DMS 273 (cell line): ENCODE data around the gene CHGA.
A peak's percentile ranks its signal among the peaks of the same experiment; 100 is the strongest.

Source experiments
- DNase-seq: peaks from one replicate; lab custom pipeline; 2025; ENCODE audit not compliant: unreplicated experiment; lab: John Stamatoyannopoulos, UW

CHGA gene

GRCh38 chr14:92902726-92903125, 20.2 kb upstream of the CHGA start:
- DNase-seq: peak; percentile 74

- no peak for DNase-seq
Observed at GRCh38 chr14:92903359-92903758, 19.6 kb upstream of the CHGA start.

DNA sequence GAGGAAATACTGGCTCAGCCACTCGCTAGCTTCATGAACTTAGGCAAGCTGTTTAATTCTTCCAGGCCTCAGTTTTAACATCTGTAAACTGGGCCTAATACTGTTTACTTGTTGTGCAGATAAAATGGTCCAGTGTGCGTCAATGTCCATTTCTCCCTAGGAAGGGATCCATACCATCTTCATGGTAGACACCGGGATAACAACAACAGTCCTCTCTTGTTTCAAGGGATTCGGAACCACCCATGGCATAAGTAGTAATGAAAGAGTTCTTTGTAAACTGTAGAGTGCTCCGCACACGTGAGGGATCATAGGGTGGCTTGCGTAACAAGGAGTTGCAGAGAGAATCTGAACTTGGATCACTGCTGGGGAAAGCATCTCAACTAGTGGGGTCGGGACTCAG, 17.3 kb upstream of the CHGA start:
- DNase-seq: no peak

DNA sequence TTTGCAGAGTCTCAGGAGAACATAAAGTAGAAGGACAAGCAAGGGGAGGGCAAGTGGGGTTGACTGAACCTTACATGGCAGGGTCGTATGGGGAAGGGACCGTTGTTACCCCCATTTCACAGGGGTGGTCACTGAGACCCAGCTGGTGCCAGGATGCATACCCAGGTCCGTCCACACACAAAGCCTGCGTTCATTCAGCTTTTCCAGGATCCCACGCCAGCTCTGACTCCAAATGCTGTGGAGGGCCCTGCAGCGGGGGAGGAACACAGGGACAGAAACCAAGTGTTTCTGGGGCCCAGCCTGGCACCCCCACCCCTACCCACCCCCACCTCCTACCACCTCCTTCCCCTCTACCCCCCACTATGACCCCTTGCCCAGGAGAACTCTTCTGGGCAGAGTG, 16.5 kb upstream of the CHGA start:
- no peak for DNase-seq

DNA sequence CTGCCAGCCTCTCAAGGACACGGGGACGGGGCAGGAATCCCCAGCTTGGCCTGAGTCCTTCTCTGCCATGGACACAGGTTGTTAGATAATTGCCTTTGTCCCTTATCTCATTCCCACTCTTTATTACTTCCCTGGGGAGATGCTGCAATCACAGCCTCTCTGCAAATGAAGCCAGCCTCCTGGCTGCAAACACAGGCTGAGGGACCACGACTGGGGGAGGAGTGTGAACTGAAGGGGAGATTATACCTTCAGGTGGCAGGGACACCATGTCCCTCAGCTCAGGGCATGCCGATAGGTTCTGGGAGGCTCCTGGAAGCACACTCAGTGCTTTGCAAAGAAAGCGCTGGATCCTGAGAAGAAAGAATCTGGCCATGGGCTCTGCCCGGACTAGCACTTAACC, 16.1 kb upstream of the CHGA start:
- no peak for DNase-seq

DNA sequence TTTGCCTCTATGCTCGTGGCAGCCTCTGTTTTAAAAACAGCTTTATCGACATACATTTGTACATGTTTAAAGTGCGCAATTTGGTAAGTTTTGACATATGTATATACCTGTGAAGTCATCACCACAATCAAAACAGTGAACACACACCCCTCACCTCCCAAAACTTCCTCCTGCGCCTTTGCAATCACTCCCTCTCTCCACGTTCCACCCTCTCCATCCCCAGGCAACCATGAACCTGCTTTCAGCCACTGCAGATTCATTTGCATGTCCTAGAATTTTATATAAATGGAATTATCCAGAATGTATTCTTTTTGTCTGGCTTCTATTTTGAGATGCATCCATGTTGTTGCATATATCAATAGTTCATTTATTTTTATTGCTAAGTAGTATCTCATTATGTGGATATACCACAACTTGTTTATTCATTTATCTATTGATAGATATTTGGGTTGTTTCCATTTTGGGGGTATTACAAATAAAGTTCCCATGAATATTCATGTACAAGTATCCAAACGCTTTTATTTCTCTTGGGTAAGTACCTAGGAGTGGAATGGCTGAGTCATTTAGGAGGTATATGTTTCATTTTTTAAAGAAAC, 15.5 kb upstream of the CHGA start:
- DNase-seq: no peak

- peak; percentile 54 for DNase-seq
Observed at GRCh38 chr14:92914087-92914656, 8.8 kb upstream of the CHGA start.

- no peak for DNase-seq
Observed at GRCh38 chr14:92916201-92916600, 6.7 kb upstream of the CHGA start.

DNA sequence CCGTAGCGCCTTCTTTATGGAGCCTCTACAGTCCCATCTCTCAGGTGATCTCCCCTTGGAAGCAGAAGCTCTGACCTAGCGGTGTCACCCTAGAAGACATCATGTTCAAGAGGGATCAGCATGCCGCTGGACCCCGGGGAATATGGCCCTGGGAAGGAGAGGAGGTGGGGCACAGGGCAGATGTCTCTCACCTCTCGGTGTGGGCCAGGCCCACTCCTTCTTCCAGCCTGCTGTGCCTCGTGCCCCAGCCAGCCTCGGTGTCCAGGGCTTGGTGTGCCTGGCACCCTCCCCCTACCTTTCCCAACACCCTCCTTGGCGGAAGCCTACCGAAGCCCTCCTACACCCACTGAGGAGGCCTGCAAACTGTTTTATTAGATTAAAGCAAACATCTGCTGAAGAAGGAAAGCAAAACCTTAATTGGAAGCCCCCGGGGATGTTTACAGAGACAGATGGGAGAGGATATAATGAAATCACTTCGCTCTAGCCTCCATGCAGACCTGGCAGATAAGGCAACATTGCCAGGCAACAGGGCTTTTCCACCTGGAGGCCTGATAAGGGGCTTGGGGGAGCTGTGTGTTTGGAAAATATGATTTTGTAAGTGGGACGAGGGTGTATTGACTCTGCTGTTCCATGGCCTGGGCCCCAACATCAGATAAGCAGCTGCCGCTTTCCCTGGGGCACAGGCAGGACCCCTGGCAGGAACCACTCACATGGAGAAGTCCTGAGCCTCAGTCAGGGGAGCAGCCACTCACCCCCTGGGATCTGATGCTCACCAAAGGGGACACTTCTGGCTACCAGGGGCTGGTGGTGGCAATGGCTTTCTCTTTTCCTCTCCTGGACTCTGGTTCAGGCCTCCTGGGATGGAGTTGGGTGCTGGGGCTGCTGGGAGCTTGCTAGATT, 5.7 kb upstream of the CHGA start:
- peak; percentile 92 for DNase-seq

DNA sequence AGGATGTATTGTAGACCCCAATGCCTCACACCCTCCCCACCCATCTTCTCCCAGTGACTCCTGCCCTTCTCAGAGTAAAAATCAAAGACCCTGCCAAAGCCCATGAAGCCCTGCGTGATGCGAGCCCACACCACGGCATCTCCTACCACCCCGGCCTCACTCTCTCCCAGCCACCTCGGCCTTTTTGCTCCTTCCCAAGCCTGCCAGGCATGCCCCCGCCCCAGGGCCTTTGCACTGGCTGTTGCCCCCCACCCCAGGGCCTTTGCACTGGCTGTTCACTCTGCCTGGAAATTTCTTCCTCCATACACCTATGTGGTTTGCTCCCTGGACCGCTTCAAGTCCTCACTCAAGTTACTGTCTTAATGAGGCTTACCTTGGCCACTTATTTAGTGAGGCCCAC, 5.0 kb upstream of the CHGA start:
- no peak for DNase-seq

GRCh38 chr14:92920001-92920400, 2.9 kb upstream of the CHGA start:
- no peak for DNase-seq

- peak; percentile 46 for DNase-seq
Observed at GRCh38 chr14:92922155-92922735, 705 bp upstream of the CHGA start.

GRCh38 chr14:92923744-92924103, 774 bp downstream of the CHGA start:
- no peak for DNase-seq

GRCh38 chr14:92924247-92924646, 1.3 kb downstream of the CHGA start:
- peak; percentile 26 for DNase-seq

DNA sequence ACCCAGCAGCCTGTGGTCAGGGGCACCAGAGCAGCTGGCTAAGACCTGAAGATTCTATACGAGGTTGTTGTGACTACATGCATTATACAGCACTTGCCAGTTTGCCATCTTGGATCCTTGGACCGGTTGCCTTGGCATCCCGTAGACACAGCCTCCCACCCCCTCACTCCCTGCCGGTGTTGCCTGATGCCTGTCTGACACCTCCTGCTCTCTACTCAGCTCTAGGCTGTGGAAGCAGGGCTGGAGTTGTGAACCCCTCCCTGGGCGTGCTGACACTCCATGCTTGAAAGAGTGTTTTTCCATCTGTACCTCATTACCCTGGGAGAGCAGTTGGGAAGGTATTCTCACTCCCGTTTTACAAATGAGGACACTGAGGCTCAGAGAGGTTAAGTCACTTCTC, 2.5 kb downstream of the CHGA start:
- DNase-seq: no peak

DNA sequence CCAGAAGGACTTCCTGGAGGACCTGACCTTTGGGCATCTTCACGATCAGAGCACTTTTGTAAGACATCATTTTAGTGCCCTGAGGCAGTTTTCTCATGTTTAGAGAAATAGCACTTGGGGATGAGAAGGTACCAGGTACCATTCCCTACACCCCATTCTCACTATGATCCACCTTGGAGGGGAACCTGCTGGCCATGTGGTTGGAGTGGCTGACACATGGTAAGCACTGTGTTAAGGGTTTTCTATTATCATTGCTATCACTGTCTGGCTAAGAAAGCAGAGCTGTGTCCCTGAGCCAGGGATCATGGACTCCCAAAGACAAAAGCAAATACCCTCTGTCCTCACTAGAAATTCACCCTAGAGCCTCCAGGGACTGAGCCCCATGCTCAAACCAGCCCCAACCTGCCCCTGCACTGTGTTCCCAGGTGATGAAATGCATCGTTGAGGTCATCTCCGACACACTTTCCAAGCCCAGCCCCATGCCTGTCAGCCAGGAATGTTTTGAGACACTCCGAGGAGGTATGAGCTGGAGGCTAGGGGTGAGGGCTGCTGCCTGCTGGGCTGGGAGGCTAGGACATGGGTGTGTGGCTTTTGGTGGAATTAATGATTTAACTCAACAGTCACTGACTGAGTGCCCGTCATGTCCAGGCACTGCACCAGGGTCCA, 3.4 kb downstream of the CHGA start:
- DNase-seq: no peak

GRCh38 chr14:92926931-92927330, 4.0 kb downstream of the CHGA start:
- no peak for DNase-seq

DNA sequence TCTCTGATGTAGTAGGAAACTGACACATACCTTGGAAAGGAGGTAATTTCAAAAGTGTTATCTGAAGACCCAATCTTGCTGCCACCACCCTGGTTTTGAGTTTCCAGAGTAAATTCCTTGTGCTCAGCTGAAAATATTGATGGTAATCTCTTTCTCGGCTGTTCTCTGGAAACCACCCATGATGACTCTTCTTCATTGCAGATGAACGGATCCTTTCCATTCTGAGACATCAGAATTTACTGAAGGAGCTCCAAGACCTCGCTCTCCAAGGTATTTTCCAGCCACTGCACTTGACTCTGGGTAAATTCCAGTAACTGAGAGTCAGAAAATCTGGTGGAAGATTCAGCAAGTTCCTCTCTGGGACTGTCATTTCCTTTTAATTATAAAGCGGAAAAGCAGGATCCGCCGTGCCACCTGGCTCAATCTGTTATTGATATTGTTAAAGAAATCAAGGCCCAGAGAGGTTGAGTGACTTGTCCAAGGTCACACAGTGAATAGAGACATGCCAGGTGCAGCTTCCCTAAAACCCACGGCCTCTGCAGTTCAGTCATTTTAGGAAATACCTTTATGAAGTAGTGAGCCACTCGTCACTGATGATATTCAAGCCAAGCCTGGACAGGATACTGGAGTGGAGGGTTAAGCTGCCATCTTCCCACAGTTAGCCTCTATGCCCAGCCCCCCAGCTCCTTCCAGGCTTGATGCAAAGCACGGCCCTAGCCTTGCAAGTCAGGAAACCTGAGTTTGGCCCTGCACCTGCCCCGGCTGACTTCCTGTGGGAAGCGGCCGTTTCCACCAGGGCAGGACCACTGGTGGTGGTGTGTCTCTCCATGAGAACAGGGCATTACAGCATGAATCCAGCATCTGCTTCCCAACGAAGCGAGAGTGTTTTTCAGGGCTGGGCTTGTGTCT, 4.7 kb downstream of the CHGA start:
- DNase-seq: no peak

GRCh38 chr14:92928258-92928629, 5.3 kb downstream of the CHGA start:
- DNase-seq: no peak

DNA sequence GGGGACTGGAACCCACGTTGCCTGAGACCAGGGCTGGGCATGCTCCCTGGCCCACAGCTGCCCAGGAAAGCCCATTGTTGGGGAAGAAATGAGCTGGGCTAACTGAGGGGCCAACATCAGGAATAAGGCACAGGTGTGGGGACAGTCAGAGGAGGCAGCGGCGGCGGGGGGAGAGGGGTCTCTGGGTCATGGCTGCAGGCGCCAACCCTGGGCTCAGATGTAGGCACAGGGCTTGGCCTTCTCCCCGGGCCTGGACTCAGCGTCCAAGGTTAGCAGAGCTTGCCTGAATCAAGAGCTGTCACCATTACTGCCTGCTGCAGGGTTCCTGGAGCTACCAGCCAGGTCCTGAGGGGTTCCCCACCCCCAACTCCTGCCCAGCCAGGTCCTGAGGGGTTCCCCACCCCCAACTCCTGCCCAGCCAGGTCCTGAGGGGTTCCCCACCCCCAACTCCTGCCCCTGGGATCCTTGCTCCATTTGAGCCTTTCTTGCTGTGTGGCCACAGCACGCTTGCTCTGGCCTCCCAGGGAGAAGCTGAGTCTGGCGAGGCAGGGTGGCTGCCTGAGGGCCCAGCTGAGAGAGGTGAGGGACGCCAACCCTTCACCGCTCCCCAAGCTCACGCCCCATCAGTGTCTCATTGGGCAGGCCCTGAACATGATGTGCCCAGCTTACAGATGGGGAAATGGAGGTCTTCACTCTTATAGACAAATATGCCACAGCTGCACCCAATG, 6.2 kb downstream of the CHGA start:
- DNase-seq: no peak
